ENCODE results near the gene SHCBP1. TPM values are rescaled to one million over a fixed set of nuclear protein-coding genes. Genes with fewer than 3 reads are reported as not detected.
"Not testable (repeated sequence)": the region's sequence is repeated elsewhere in the genome, so short reads cannot be mapped to it uniquely, and the experiment has no call there.

The SHCBP1 gene
- total RNA-seq, 2 experiments from 2014 or later: 0.69 to 1.1 TPM

DNA sequence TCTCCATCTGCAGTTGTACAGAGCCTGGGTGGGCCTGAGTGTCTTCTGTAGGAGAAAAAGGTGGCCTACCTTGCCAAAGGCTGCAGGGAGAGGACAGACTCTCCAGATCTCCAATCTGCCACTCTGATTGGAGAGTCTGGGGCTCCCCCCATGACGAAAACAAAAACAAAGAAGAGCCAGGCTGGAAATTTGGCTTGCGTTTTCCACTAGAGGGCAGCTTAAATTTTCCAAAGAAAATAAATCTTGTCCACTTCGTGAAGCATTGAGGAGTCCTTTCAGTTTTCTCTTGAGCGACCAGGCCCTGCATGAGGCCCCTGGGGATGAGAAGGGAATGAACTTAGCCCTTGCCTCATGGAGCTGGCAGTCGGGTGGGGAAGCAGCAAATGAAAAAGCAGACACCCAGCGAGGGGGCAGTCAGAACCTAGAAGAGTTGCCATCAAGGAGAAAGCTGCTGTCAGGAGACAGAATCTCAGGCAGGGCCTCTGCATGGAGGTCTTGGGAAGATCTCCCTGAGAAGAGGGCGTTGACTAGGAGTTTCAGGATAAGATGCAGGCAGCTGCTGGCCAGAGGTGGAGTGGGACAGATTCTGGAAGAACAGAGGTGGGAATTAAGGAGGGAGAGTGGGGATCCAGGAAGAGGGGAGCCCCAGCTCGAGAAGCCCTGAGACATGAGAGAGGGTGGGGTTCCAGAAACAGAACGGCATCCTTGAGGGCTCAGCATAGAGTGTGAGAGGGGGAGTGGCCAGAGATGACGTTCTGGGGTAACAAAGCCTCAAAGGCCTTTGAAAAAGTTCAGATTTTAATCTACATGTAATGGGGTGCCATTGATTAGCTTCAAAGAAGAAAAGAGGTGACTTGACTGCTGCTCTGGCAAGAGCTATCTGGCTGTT lies 8.4 kb upstream of the SHCBP1 start:
- Histone ChIP-seq H3K9me3 (ENCODE audit: control insufficient read depth in 1 of 2, insufficient read depth in 1 of 2, low read length in 2 of 2) (no peaks in the 10 kb centered on the region), H3K27me3 (ENCODE audit: control insufficient read depth in 1 of 2, insufficient read depth in 2 of 2, low read length in 2 of 2) (no peaks in the 10 kb centered on the region), H3K4me1 (ENCODE audit: insufficient read depth, low read length) (peaks cover 2% of the 10 kb centered on the region), H3K4me3 (ENCODE audit: low read length) (no peak overlapping the region), H3K36me3 (ENCODE audit: insufficient read depth, low read length) (no peaks in the 10 kb centered on the region), H3K27ac (ENCODE audit: low read depth in 1 of 2, low read length in 2 of 2) (no peak overlapping the region)
- intact Hi-C loops (cut with DNase I, micrococcal nuclease): no loop called here
- no peaks in the 10 kb centered on the region for H3K27me3 Mint-ChIP-seq
- H3K4me3 Mint-ChIP-seq: no peak overlapping the region
- TF ChIP-seq CTCF (IDR thresholded peaks at IDR 0.05): no peak
- H3K27ac Mint-ChIP-seq: no peak overlapping the region
- H3K9me3 Mint-ChIP-seq: no peaks in the 10 kb centered on the region
- no peaks in the 10 kb centered on the region for H3K4me1 Mint-ChIP-seq (ENCODE audit: low read depth)
- POLR2A ChIA-PET: no interaction called here
- DNase-seq (no peak), ATAC-seq (ENCODE audit: poor library complexity) (no peak)
- CTCF ChIA-PET: no interaction called here
- no peaks in the 10 kb centered on the region for H3K36me3 Mint-ChIP-seq (ENCODE audit: low read depth)

DNA sequence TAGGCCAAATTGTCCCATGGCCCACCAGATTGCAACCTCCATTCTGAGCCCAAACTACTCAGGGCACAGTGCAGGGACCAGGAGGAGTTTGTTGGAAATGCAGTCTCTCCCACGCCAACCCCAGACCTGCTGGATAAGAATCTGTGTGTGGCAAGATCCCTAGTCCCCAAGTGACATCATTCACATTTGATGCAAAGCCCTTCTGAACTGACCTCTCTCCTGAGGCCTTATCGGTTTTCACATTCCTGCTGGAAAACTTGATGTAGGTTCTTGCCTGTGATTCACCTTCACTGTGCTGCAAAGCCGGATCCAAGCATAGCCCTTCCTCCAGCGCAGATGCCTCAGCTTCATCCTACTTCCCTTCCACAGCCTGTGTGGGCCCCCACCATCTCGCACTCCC lies 6.6 kb upstream of the SHCBP1 start:
- Mint-ChIP-seq H3K27me3 (no peaks in the 10 kb centered on the region), H3K4me3 (no peak overlapping the region), H3K4me1 (ENCODE audit: low read depth) (no peaks in the 10 kb centered on the region), H3K9me3 (no peaks in the 10 kb centered on the region), H3K36me3 (ENCODE audit: low read depth) (no peaks in the 10 kb centered on the region), H3K27ac (no peak overlapping the region)
- TF ChIP-seq CTCF (IDR thresholded peaks at IDR 0.05): no peak
- no peak for ATAC-seq (ENCODE audit: poor library complexity)
- H3K27ac ChIP-seq (ENCODE audit: low read depth in 1 of 2, low read length in 2 of 2): no peak overlapping the region
- CTCF ChIA-PET: no interaction called here
- H3K4me3 ChIP-seq (ENCODE audit: low read length): no peak overlapping the region
- POLR2A ChIA-PET: no interaction called here
- intact Hi-C loops (cut with DNase I, micrococcal nuclease): no loop called here
- H3K27me3 ChIP-seq (ENCODE audit: control insufficient read depth in 1 of 2, insufficient read depth in 2 of 2, low read length in 2 of 2): no peaks in the 10 kb centered on the region
- no peaks in the 10 kb centered on the region for H3K9me3 ChIP-seq (ENCODE audit: control insufficient read depth in 1 of 2, insufficient read depth in 1 of 2, low read length in 2 of 2)
- peaks cover 2% of the 10 kb centered on the region for H3K4me1 ChIP-seq (ENCODE audit: insufficient read depth, low read length)
- H3K36me3 ChIP-seq (ENCODE audit: insufficient read depth, low read length): no peaks in the 10 kb centered on the region
- no peak for DNase-seq

DNA sequence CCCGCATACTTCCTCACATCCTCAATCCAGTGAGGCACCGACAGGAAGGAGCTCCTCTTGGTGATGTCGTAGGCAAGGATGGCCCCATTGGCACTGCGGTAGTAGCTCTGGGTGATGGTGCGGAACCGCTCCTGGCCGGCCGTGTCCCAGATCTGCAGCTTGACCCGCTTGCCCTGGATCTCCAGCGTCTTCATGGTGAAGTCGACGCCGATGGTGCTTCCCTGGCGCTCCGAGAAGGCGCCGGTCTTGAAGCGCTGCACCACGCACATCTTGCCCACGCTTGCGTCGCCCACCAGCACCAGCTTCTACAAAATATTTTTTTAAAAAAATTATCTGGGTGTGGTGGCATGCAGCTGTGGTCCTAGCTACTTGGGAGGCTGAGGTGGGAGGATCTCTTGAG lies 5.5 kb upstream of the SHCBP1 start:
- H3K27me3 Mint-ChIP-seq: not testable (repeated sequence)

DNA sequence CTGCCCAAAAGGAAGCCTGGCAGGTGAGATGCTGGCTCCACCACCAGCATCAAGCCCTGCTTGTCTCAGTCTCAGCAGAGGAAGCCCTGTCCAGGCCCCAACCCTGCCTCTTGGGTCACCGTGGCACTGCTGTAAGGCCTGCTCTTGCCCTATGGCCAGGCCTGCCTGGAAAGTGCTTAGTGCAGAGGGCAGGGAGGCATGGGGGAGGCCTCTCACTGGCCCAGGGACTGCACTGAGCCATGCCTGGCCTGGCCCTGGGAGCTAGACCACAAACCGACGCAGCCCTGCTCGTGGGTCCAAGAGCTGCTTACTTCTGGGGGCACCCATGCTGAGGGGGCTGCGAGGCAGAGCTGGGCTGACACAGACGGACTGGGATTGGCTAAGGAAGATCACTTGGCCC lies 3.7 kb upstream of the SHCBP1 start:
- POLR2A ChIA-PET; H3K36me3 Mint-ChIP-seq (ENCODE audit: low read depth); H3K4me3 ChIP-seq (ENCODE audit: low read length); H3K27ac ChIP-seq (ENCODE audit: low read depth in 1 of 2, low read length in 2 of 2); H3K9me3 ChIP-seq (ENCODE audit: control insufficient read depth in 1 of 2, insufficient read depth in 1 of 2, low read length in 2 of 2); H3K36me3 ChIP-seq (ENCODE audit: insufficient read depth, low read length); H3K4me3 Mint-ChIP-seq; intact Hi-C loops (cut with DNase I, micrococcal nuclease); CTCF ChIA-PET; ATAC-seq (ENCODE audit: poor library complexity); H3K9me3 Mint-ChIP-seq; H3K27me3 Mint-ChIP-seq; H3K27me3 ChIP-seq (ENCODE audit: control insufficient read depth in 1 of 2, insufficient read depth in 2 of 2, low read length in 2 of 2); DNase-seq; H3K27ac Mint-ChIP-seq: not testable (repeated sequence)
- H3K4me1 Mint-ChIP-seq (ENCODE audit: low read depth): peaks cover 16% of the 10 kb centered on the region
- H3K4me1 ChIP-seq (ENCODE audit: insufficient read depth, low read length): peaks cover 12% of the 10 kb centered on the region

More for the DNA sequence above, 5.5 kb upstream of the SHCBP1 start:
- H3K4me1 Mint-ChIP-seq (ENCODE audit: low read depth); H3K27ac Mint-ChIP-seq; DNase-seq; H3K36me3 ChIP-seq (ENCODE audit: insufficient read depth, low read length); intact Hi-C loops (cut with DNase I, micrococcal nuclease); H3K27ac ChIP-seq (ENCODE audit: low read depth in 1 of 2, low read length in 2 of 2); POLR2A ChIA-PET; CTCF ChIA-PET; H3K9me3 ChIP-seq (ENCODE audit: control insufficient read depth in 1 of 2, insufficient read depth in 1 of 2, low read length in 2 of 2); H3K27me3 ChIP-seq (ENCODE audit: control insufficient read depth in 1 of 2, insufficient read depth in 2 of 2, low read length in 2 of 2); H3K9me3 Mint-ChIP-seq; H3K4me3 ChIP-seq (ENCODE audit: low read length); H3K36me3 Mint-ChIP-seq (ENCODE audit: low read depth); H3K4me3 Mint-ChIP-seq; H3K4me1 ChIP-seq (ENCODE audit: insufficient read depth, low read length); ATAC-seq (ENCODE audit: poor library complexity): not testable (repeated sequence)

DNA sequence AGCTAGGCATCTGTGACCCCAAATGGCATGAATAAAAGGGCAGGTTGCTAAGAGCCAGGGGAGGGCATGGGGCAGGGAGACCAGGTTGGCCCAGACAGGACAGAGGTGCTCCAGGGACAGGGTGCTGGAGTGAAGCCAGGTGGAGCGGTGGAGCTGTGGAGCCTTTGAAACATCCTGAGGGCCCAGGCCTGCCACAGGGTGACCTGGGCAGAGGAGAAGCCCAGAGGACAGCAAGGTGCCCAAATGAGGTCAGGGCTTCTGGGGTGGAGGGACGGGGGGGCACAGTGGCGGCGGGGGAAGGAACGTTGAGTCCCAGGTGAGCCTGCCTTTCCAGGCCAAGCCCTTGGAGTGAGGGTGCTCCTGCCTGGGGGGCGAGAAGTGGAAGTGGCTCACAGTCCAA lies 2.5 kb upstream of the SHCBP1 start:
- H3K36me3 ChIP-seq (ENCODE audit: insufficient read depth, low read length); intact Hi-C loops (cut with DNase I, micrococcal nuclease); H3K4me3 ChIP-seq (ENCODE audit: low read length); H3K9me3 ChIP-seq (ENCODE audit: control insufficient read depth in 1 of 2, insufficient read depth in 1 of 2, low read length in 2 of 2); H3K4me3 Mint-ChIP-seq; H3K27ac Mint-ChIP-seq; H3K27me3 ChIP-seq (ENCODE audit: control insufficient read depth in 1 of 2, insufficient read depth in 2 of 2, low read length in 2 of 2); POLR2A ChIA-PET; H3K9me3 Mint-ChIP-seq; CTCF ChIA-PET; H3K36me3 Mint-ChIP-seq (ENCODE audit: low read depth); H3K27me3 Mint-ChIP-seq; ATAC-seq (ENCODE audit: poor library complexity); H3K27ac ChIP-seq (ENCODE audit: low read depth in 1 of 2, low read length in 2 of 2); DNase-seq: not testable (repeated sequence)
- H3K4me1 Mint-ChIP-seq (ENCODE audit: low read depth): peaks cover 16% of the 10 kb centered on the region
- H3K4me1 ChIP-seq (ENCODE audit: insufficient read depth, low read length): peaks cover 10% of the 10 kb centered on the region

- H3K27ac Mint-ChIP-seq; H3K27ac ChIP-seq (ENCODE audit: low read depth in 1 of 2, low read length in 2 of 2); H3K36me3 ChIP-seq (ENCODE audit: insufficient read depth, low read length); H3K4me3 ChIP-seq (ENCODE audit: low read length); intact Hi-C loops (cut with DNase I, micrococcal nuclease); H3K9me3 Mint-ChIP-seq; POLR2A ChIA-PET; H3K9me3 ChIP-seq (ENCODE audit: control insufficient read depth in 1 of 2, insufficient read depth in 1 of 2, low read length in 2 of 2); DNase-seq; H3K36me3 Mint-ChIP-seq (ENCODE audit: low read depth); H3K27me3 Mint-ChIP-seq; H3K4me3 Mint-ChIP-seq; H3K27me3 ChIP-seq (ENCODE audit: control insufficient read depth in 1 of 2, insufficient read depth in 2 of 2, low read length in 2 of 2); CTCF ChIA-PET: not testable (repeated sequence)
- peaks cover 10% of the 10 kb centered on the region for H3K4me1 ChIP-seq (ENCODE audit: insufficient read depth, low read length)
- peak; percentile 54 for ATAC-seq (ENCODE audit: poor library complexity)
- peaks cover 16% of the 10 kb centered on the region for H3K4me1 Mint-ChIP-seq (ENCODE audit: low read depth)
Observed at GRCh38 chr16:46623246-46623645, 2.1 kb upstream of the SHCBP1 start.
